Head of caudate nucleus (tissue), 42 donors: ENCODE results near the gene WDR5.
A peak's percentile ranks its signal among the peaks of the same experiment; 100 is the strongest.

ENCODE experiments used
- DNase-seq, 42 donors: peaks; one replicate each; pipeline versions ENCODE4 v3.0.0 to v3.0.0-alpha.2; 2020 to 2021; ENCODE audit warnings: mixed read lengths in 7 of 42
- intact Hi-C: fragments of 100-400 bp; cut with DNase I; formaldehyde crosslinking; loops from one replicate; pipeline ENCODE4 v1.15.0; 2022

Gene WDR5

DNA sequence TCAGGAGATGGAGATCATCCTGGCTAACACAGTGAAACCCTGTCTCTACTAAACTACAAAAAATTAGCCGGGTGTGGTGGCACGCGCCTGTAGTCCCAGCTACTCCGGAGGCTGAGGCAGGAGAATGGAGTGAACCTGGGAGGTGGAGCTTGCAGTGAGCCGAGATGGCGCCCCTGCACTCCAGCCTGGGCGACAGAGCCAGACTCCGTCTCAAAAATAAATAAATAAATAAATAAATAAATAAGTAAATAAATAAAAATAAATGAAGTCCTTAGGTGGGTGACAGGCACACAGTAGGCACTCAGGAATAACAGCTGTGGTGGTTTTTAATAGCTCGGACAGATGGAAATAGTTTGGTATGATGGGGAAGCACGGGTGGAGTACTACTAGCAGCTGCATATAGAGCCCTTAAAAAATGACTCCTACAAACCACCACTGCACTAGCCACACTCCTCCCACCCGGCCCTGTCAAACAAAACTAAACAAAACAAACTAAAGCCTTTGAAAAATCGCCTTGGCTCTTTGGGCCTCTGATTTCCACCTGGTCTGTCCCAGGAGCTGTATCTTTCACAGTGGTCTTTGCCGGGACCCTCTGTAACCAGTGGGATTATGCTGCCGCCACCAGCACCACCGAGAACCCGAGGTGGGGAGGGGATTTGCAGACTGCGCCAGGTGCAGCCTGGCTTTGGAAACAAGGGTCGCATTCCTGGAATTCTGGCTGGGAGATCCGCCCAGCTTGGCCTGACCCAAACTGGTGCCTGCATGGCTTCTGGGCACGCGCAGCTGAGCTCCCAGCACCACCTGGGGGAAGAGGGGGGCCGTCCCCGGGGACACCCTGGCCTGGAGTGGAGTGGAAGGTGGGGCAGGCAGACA is 5.1 kb upstream of the WDR5 start:
- intact Hi-C loops, result no loop called here
- DNase-seq, result peak in 2 of 42 donors; percentile 11 to 12

DNA sequence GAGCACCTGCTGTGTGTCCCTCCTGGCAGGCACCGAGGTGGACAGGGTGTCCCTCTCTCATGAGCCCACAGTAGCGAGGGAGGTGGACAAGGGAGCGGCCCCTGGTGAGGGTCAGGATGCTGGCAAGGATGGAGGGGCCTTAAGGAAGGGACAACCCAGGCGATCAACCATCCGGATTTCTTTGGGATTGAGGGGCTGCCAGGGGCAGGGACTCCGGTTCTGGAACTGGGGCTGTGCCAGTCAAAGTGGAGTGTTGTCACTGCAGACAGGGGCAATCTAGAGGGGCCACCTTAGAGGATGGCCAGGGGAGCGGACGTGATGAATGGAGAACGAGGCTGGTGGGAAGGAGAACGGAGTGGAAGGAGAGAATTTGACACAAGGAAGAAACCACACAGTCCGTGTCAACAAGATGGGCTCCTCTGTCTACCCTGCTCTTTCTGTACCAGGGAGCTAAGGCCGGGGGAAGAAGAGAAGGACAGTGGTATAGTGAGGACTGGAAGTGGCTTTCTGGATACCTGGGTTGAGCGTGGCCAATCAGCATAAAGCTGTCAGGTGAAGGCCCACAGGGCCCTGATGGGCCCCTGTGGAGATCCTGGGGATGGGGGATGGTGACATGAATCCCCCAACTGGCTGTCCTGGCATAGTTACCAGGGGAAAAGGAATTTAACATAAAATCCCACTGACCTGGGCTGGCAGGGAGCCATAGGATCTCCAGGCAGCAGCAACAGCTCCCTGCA is 4.2 kb upstream of the WDR5 start:
- intact Hi-C loops, result no loop called here
- DNase-seq, result no peak

DNA sequence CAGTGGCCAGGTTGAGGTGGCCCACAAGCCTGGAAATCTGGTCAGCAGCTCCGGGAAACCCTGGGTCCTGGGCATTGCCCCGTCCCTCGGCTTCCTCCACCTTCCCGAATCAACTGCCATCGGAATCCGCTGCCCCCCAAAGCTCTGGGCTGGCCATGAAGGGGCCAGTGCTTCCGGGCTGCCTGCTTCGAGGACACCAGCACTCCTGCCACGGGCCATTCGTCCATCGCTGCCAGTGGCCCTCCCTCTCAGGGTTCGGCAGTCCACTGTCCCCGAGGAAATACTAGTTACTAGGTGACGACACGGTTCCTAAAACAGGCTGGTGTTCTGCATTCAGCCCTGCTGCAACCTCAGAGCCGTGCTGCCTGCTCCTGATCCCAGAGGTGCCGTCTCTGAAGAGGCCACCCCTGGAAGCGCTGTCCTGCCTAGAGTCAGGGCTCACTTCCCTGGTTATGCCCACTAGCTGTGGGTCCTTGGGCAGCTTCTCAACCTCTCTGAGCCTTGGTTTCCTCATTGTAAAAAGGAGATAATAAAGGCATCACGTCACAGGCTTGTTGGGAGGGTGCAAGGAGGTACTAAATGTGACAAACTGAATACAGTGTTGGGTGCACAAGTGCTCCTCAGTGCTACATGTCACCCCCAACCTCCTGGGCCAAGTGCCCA is 3.5 kb upstream of the WDR5 start:
- no peak for DNase-seq
- intact Hi-C loops, result no loop called here

DNA sequence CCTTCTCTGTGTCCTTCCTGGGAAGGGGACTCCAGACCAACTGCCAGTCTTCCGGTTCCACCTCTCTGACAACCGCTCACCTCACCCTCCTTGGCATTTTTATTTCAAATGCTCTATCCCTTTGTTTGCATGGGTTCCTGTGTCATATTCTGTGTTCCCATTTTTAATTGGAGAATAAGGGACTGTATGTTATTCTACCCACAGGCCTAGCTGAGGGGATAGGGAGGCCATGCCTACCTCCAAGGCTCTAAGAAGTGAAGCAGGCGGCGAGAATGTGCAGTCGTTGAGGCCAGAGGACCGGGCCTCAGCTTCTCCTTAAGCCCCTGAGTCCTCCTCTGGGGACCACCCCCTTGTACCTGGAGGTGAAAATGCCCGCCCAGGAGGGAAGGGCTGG is 936 bp upstream of the WDR5 start:
- DNase-seq, result no peak
- intact Hi-C loops, result loop anchor here (5.0 kb wide), 2 partner anchors 68 to 758 kb away; partner anchors contain the start of genes BRD3, STKLD1 and SURF4

DNA sequence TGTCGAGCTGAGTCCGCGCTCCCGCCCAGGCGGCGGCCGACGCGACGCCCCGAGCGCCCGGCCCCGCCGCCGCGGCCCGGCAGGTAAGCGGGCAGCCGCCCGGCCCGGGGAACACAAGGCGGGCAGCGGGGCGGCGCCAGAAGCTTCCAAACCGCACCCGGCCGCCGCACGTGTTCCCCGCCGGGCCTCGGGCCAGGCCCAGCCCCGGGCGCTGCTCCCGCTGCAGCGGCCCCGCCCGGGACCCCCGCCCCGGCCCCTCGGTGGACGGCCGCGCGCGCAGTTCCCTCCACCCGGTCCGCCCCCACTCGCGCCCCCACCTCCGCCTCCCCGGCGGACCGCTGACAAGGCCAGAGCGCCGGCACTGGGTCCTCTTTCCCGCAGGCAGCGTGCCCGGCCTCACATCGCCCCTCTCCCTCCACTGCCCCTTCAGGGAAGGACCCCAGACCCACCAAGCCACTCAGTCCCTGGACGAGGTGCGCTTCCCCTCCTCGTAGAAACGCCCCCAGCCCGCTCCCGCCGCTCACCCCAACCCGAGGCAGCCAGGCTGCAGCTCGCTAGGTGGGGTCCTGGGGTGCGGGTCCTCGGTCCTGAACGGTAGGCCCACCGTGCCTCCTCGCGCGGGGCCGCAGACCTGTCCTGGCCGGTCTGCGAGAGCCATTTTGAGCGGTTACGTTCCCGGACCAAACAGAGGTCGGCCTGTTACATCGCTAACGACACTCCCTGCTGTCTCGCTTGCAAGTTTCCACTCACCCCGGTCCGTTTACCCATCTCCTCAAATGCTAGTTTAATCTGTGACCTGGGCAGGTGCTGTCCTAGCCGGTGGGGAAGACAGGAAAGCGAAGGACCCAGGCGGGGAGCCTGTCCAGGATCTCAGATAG is 475 bp downstream of the WDR5 start:
- peak in 10 of 42 donors; percentile 8 to 34 (median 24) for DNase-seq
- intact Hi-C loops, result loop anchor here (2.0 to 5.0 kb wide), 3 partner anchors 26 to 759 kb away; partner anchors contain the start of genes BRD3, STKLD1 and SURF4

DNA sequence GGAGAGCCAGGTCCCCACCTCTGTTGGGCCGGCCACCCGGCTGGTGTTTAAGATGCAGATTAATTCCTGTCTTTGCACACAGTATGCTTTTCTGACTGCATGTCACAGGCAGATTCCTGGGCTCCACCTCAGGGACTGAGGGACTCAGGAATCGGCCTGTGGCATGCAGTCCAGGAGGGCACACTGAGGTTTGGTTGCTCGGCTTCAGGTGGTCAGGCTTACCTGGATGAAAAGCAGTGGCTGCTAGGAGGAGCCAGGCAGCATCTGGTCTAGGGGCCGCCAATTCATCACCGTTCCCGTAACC is 1.1 kb downstream of the WDR5 start:
- DNase-seq, result no peak
- intact Hi-C loops, result loop anchor here (2.0 to 5.0 kb wide), 3 partner anchors 26 to 760 kb away; partner anchors contain the start of genes BRD3, STKLD1 and SURF4

DNA sequence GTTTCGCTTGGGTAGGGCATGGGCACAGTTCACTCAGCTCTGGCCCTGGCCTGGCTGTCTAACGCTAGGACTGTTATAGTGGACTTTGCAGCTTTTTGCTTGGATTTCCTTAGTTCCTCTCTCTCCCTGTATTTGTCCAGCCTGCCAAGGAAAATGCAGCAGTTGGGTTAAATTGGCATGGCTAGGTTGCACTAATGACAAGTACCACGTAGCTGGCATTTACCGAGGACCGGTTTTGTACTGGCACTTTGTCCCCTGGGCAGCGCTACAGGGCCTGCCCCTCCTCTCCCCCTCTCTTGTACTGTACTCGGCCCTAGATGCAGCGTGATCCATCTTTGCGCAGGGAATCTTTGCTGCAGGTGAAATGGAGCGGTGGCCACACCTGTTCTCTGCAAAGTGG is 2.4 kb downstream of the WDR5 start:
- intact Hi-C loops, result loop anchor here (5.0 kb wide), 2 partner anchors 71 to 761 kb away; partner anchors contain the start of genes BRD3, STKLD1 and SURF4
- peak in 6 of 42 donors; percentile 21 to 55 (median 28) for DNase-seq

DNA sequence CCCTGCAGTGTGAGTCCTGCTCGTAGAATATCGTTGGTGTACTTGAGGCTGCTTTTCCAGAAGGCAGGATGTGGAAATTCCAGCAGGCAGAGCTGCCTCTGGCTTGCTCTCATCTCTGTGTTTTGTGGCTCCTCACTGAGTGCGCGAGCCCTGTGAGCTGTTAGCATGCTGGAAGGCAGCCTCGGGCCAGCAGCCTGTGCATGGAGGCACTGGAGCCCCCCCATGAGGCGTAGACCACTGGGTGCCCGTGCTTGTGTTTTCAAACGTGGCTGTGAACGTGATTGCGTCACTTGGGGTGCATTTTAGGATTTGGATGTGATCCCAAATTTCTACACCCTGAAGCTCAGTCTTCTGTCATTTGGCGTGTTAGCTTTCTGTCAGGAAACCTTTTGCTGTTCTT is 3.2 kb downstream of the WDR5 start:
- intact Hi-C loops, result loop anchor here (5.0 kb wide), 2 partner anchors 72 to 762 kb away; partner anchors contain the start of genes BRD3, STKLD1 and SURF4
- peak in 8 of 42 donors; percentile 15 to 60 (median 38) for DNase-seq

DNA sequence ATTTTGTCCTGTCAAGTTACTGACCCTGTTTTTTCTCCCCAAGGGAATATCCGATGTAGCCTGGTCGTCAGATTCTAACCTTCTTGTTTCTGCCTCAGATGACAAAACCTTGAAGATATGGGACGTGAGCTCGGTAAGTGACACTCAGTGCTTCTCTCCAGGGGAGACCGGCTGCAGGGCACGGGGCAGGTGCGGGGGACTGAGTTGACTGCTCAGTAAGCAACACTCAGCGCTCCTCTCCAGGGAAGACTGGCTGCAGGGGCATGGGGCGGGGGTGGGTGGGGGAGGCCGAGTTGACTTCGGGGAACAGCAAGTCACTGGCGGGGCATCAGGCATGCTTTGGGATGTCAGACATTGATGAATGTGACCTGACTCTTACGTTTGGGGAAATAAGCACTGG is 6.0 kb downstream of the WDR5 start:
- DNase-seq, result no peak
- intact Hi-C loops, result no loop called here

DNA sequence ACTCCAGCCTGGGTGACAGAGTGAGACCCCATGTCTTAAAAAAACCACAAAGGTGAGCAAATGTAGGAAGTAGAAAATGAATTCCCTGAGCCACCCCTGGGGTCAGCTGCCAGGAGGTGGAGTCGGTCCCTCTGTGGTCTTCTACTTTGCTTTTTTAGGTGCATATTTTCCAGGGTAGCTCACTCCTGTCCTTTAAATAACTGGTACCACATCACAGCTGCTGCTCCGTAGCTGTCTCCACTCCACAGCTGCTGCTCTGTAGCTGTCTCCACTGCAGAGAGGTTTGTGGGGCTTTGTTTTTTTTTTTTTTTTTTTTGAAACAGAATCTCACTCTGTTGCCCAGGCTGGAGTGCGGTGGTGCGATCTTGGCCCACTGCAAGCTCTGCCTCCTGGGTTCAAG is 8.9 kb downstream of the WDR5 start:
- DNase-seq, result no peak

DNA sequence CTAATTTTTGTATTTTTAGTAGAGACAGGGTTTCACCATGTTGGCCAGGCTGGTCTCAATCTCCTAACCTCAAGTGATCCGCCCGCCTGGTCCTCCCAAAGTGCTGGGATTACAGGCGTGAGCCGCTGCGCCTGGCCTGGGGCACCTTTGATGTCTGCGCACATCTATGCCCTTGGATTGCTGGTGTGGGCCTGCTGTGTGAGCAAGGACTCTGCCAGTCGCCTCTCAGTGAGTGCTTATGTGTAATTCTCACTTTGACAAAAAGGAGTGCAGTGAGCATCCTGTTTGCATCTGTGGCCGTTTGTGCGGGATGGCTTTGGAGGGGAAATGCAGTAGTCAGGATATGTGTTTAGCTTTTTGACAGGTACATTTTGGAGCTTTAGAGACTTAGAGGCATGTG is 9.4 kb downstream of the WDR5 start:
- intact Hi-C loops, result no loop called here
- no peak for DNase-seq

More for the DNA sequence above, 8.9 kb downstream of the WDR5 start:
- intact Hi-C loops, result no loop called here

DNA sequence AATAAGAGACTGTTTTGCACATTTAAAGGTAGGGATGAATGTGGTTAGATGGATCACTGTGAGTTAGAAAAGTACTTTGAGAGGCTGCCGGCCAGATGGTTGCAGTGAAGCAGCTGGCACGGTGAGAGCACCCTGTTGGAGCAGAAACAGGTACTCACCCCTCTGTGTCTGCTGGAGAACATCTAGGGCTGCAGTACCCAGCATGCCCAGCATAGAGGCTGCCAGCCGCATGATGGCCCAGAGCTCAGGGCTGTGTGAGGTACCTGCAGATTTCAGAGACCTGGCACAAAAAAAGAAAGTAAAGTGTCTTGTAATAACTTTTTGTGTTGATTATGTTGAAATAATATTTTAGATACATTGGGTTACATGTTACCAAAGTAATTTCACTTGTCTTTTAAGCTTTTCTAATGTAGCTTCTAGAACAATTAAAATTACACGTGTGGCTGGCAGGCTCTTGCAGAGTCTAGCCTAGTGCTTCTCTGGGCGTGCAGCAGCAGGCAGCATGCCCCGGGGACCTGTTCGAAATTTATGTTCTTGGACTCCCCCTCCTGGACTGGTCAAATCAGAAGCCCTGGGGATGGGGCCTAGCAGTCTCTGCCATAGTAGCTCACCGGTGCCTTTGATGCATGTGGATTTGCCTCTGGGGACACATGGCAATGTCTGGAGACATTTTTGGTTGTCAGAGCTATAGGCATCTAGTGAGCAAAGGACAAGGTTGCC is 11.1 kb downstream of the WDR5 start:
- intact Hi-C loops, result no loop called here
- DNase-seq, result no peak

DNA sequence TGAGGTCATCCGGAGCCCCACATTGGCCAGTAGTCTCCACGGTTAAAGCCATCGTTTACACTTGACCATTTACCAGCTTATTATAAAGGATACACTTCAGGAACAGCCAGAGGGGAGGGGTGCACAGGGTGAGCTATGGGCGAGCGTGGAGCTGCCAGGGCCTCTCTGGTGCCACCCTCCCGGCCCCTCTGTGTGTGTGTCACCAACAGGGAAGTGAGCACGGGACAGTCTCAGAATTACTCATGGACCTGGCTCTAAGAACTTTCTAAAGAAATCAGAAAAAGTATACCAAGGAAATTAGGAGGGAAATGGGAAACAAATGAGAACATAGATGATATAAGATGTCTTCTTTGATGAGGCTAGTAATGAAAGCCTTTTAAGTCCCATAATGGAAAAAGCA is 13.5 kb downstream of the WDR5 start:
- intact Hi-C loops, result no loop called here
- DNase-seq, result no peak

DNA sequence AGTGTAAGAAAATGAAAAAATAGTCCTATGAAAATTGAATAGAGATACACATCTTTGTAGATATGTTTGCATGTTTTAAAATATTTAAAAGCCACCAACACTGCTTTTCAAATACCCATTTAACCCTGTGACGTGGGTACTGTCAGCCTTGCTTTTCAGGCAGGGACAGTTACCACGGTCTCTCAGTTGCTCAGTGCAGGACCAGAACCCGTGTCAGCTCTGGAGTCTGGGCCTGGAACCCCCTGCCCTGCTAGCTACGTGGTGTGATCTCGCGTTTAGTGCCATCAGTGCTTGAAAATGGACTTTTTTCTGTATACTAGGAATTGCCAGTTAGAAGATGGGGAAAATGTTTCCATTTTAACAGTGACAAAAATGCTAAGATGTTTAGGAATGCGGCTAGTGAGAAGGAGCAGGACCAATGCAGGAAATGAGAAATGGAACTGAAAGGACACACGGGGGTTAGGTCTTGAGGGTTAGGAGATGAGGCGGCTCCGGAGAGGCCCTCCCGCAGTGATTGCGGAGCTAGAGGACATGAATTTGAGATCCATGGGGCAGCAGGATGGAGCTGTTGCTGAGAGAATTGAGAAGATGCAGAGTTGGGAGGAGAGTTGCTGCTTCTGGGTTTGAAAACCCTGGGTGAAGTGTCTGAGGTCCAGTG is 14.8 kb downstream of the WDR5 start:
- intact Hi-C loops, result no loop called here
- no peak for DNase-seq

DNA sequence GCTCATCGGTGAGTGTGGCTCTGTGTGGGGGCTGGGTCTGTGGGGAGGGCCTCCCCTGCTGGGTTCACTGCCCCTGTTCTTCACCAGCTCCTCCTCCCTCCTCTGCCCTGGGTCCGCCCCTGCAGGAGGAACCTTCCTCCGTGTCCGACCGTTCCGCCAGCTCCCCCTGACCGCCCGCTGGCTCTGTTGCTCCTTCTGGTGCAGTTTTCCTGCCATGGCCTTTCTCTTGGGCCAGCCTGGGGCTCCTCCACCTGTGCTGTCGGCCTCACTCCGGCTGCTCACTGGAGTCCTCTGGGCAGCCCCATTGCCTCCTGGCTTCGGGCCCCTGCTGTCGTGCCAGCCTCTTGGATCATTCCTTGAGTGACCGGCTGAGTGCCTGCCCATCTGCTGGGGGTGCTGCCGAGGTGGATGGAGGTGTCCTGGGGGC is 16.2 kb downstream of the WDR5 start:
- intact Hi-C loops, result no loop called here
- no peak for DNase-seq

DNA sequence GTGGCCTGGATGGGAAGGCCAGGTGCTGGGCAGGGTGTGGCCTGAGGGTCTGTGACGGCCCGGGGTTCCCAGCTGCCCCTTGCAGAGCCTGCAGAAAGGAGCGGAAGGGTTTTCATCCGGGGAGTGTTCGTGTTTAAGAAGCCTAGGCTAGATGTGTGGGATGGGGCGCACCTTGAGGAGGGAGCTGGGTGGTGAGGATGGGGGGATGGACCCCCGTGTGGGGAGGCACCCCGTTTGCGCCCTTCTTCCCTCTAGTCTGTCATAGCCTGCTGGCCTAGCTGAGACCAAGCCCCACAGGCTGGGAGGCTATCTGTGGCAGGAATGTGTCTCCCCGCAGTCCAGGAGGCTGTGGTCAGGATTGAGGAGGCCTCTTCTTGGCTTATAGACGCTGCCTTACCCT is 16.6 kb downstream of the WDR5 start:
- intact Hi-C loops, result no loop called here
- no peak for DNase-seq

DNA sequence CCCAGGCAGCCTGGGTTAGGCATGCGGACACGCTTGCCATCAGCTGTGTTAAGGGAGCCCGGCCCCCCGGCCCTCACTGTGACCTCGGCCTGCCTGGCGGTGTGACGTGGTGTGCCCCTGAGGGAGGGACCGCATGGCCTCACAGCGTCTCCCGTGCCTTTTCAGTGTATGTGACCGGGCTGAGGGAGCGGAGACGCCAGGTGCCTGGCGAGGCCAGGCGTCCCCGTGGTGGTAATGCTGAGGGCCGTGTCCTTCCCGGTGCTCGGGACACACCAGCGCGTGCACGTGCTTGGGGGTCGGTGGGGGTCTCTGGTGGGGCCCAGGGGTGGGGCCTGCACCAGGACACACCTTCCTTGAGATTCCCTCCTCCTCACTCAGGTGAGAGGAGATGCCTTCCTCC is 17.6 kb downstream of the WDR5 start:
- DNase-seq, result no peak
- intact Hi-C loops, result no loop called here
